SK-N-SH (cell line): ENCODE results near the gene SCYGR1. TPM values are rescaled to one million over a fixed set of nuclear protein-coding genes. Genes with fewer than 3 reads are reported as not detected.

Source experiments
- CTCF ChIA-PET: fragments of 300-600, 350-600 bp; formaldehyde crosslinking; extraction: SDS; loops from one replicate; lab custom pipeline; 2021; lab: Yijun Ruan, JAX
- POLR2A ChIA-PET: fragments of 350-600 bp; sonication (Branson Sonifier 250); formaldehyde crosslinking; extraction: SDS; loops from one replicate; lab custom pipeline; 2020; ENCODE audit warnings: antibody characterized with exemption, inconsistent platforms; lab: Yijun Ruan, JAX
- DNase-seq: peaks from one replicate; pipeline ENCODE4 v3.0.0; 2012
- H2AFZ ChIP-seq: fragments of 200-600 bp; sonication (generic); 2 replicates; pipeline ENCODE4 v1.8.1; 2016; ENCODE audit warnings: antibody characterized with exemption, mild to moderate bottlenecking, low read depth
- H3F3A ChIP-seq: fragments of 200-600 bp; sonication (generic); replicated peaks from 2 replicates; pipeline ENCODE3; 2016; ENCODE audit warnings: antibody characterized with exemption, mild to moderate bottlenecking; ENCODE audit not compliant: insufficient read depth
- H3K27ac ChIP-seq, 2 experiments: fragments of 200-500 bp in 1 of 2; fragments of 200-600 bp in 1 of 2; sonication (Bioruptor generic) in 1 of 2; sonication (generic), shearing (Covaris generic) in 1 of 2; 2 replicates each; pipeline versions ENCODE4 v1.5.1 to v1.6.1; 2014 to 2016; ENCODE audit warnings: low read depth in 2 of 2, inconsistent platforms in 1 of 2, low read length in 1 of 2, mild to moderate bottlenecking in 1 of 2, mixed read lengths in 1 of 2
- H3K27me3 ChIP-seq: fragments of 200-600 bp; sonication (generic), shearing (Covaris generic); 2 replicates; pipeline ENCODE4 v1.6.1; 2016; ENCODE audit warnings: mixed run types; ENCODE audit not compliant: insufficient read depth
- H3K36me3 ChIP-seq, 2 experiments: fragments of 200-500 bp in 1 of 2; fragments of 200-600 bp in 1 of 2; sonication (Bioruptor generic) in 1 of 2; sonication (generic) in 1 of 2; replicated peaks in 1 of 2; 2 replicates each; pipeline versions ENCODE3 to v1.5.1; 2014 to 2016; ENCODE audit warnings: low read length in 1 of 2, mild to moderate bottlenecking in 1 of 2; ENCODE audit not compliant: insufficient read depth in 2 of 2, control insufficient read depth in 1 of 2
- H3K4me1 ChIP-seq, 2 experiments: fragments of 200-500 bp in 1 of 2; fragments of 200-600 bp in 1 of 2; sonication (Bioruptor generic) in 1 of 2; sonication (generic), shearing (Covaris generic) in 1 of 2; 2 replicates each; pipeline versions ENCODE4 v1.5.1 to v1.6.1; 2014 to 2016; ENCODE audit warnings: low read depth in 1 of 2, low read length in 1 of 2, mixed run types in 1 of 2; ENCODE audit not compliant: insufficient read depth in 2 of 2, control insufficient read depth in 1 of 2
- H3K4me2 ChIP-seq: fragments of 200-600 bp; sonication (generic), shearing (Covaris generic); 2 replicates; pipeline ENCODE4 v1.6.1; 2017; ENCODE audit warnings: mixed run types
- H3K4me3 ChIP-seq, 2 experiments: fragments of 200-500 bp in 1 of 2; fragments of 200-600 bp in 1 of 2; sonication (Bioruptor generic) in 1 of 2; sonication (generic), shearing (Covaris generic) in 1 of 2; 2 replicates each; pipeline versions ENCODE4 v1.5.1 to v1.8.1; 2014 to 2016; ENCODE audit warnings: low read depth in 2 of 2, inconsistent platforms in 1 of 2, low read length in 1 of 2, mild to moderate bottlenecking in 1 of 2, mixed read lengths in 1 of 2, moderate library complexity in 1 of 2
- H3K79me2 ChIP-seq: fragments of 200-600 bp; sonication (generic); 2 replicates; pipeline ENCODE4 v1.8.1; 2017; ENCODE audit warnings: mild to moderate bottlenecking; ENCODE audit not compliant: insufficient read depth
- H3K9ac ChIP-seq: fragments of 200-600 bp; sonication (generic); 2 replicates; pipeline ENCODE4 v1.6.1; 2017; ENCODE audit warnings: mixed run types
- H3K9me2 ChIP-seq: fragments of 200-600 bp; sonication (generic); 2 replicates; pipeline ENCODE4 v1.6.1; 2017; ENCODE audit warnings: mixed run types
- H3K9me3 ChIP-seq: fragments of 200-600 bp; sonication (generic); 2 replicates; pipeline ENCODE4 v1.6.1; 2017; ENCODE audit warnings: mixed run types, mild to moderate bottlenecking, moderate library complexity
- H4K20me1 ChIP-seq: fragments of 200-600 bp; sonication (generic); 2 replicates; pipeline ENCODE4 v1.6.1; 2017; ENCODE audit warnings: mild to moderate bottlenecking, mixed run types; ENCODE audit not compliant: insufficient read depth
- CHD2 ChIP-seq: fragments of 150-350 bp; IDR thresholded peaks from 2 replicates; pipeline ENCODE4 v1.6.1; 2018; ENCODE audit warnings: low read length; ENCODE audit not compliant: partially characterized antibody
- CTCF ChIP-seq: fragments of 200-600 bp; sonication (generic); IDR thresholded peaks from 2 replicates; pipeline ENCODE4 v1.6.1; 2017; ENCODE audit warnings: antibody characterized with exemption, mild to moderate bottlenecking, moderate library complexity
- ELF1 ChIP-seq: IDR thresholded peaks from 2 replicates; pipeline ENCODE4 v1.4.0; 2012
- FOXJ3 ChIP-seq: sonication (generic); formaldehyde crosslinking; IDR thresholded peaks from 2 replicates; pipeline ENCODE4 v1.5.1; 2020; ENCODE audit warnings: mild to moderate bottlenecking, missing genetic modification reagents
- FOXM1 ChIP-seq: IDR thresholded peaks from 2 replicates; pipeline ENCODE4 v1.4.0; 2012; ENCODE audit warnings: low read depth, mild to moderate bottlenecking
- GABPA ChIP-seq: IDR thresholded peaks from 2 replicates; pipeline ENCODE4 v1.4.0; 2012; ENCODE audit warnings: low read depth, mild to moderate bottlenecking
- IRF3 ChIP-seq: fragments of 150-350 bp; IDR thresholded peaks from 2 replicates; pipeline ENCODE4 v1.6.1; 2016; ENCODE audit warnings: mild to moderate bottlenecking, low read depth, low read length
- JUND ChIP-seq: IDR thresholded peaks from 2 replicates; pipeline ENCODE4 v1.4.0; 2012
- MAX ChIP-seq: IDR thresholded peaks from 2 replicates; pipeline ENCODE4 v1.4.0; 2012; ENCODE audit warnings: low read depth
- MEF2A ChIP-seq: IDR thresholded peaks from 2 replicates; pipeline ENCODE4 v1.4.0; 2012; ENCODE audit warnings: low read depth, borderline replicate concordance
- NFIC ChIP-seq: IDR thresholded peaks from 2 replicates; pipeline ENCODE4 v1.4.0; 2012; ENCODE audit warnings: borderline replicate concordance
- NRF1 ChIP-seq: IDR thresholded peaks from 2 replicates; pipeline ENCODE4 v1.6.1; 2012; ENCODE audit warnings: low read depth, mild to moderate bottlenecking, low read length
- RCOR1 ChIP-seq: fragments of 150-350 bp; IDR thresholded peaks from 2 replicates; pipeline ENCODE4 v1.6.1; 2017; ENCODE audit warnings: antibody characterized with exemption, low read length
- REST ChIP-seq: IDR thresholded peaks from 2 replicates; pipeline ENCODE4 v1.6.1; 2012; ENCODE audit warnings: mild to moderate bottlenecking, low read depth, low read length, moderate library complexity
- RFX5 ChIP-seq: IDR thresholded peaks from 2 replicates; pipeline ENCODE4 v1.6.1; 2012; ENCODE audit warnings: mild to moderate bottlenecking, improper control_type of control experiment, low read length
- RXRA ChIP-seq: IDR thresholded peaks from 2 replicates; pipeline ENCODE4 v1.4.0; 2012; ENCODE audit warnings: low read depth, mild to moderate bottlenecking, borderline replicate concordance
- SIN3A ChIP-seq: IDR thresholded peaks from 2 replicates; pipeline ENCODE4 v1.6.1; 2012; ENCODE audit warnings: low read depth, mild to moderate bottlenecking, low read length, moderate library complexity, borderline replicate concordance
- TAF1 ChIP-seq: IDR thresholded peaks from 2 replicates; pipeline ENCODE4 v1.6.1; 2012; ENCODE audit warnings: low read depth, mild to moderate bottlenecking, low read length, moderate library complexity, borderline replicate concordance
- TEAD4 ChIP-seq: IDR thresholded peaks from 2 replicates; pipeline ENCODE4 v1.4.0; 2012; ENCODE audit warnings: mild to moderate bottlenecking, borderline replicate concordance; ENCODE audit not compliant: insufficient read depth
- USF1 ChIP-seq: IDR thresholded peaks from 2 replicates; pipeline ENCODE4 v1.4.0; 2012; ENCODE audit warnings: low read depth, borderline replicate concordance
- WGBS: methylation state at CpG from one replicate; pipeline ENCODE4 v1.1.6; 2017; ENCODE audit warnings: low lambda C conversion rate; 5-methylcytosine and 5-hydroxymethylcytosine counted together
- polyA plus RNA-seq, 3 experiments: library from polyadenylated mRNA; depleted of rRNA; stranded (reverse); fragments of >200 nt; gene quantifications; 2 replicates each; pipeline ENCODE4 v1.2.3, GENCODE V29; 2012

Gene SCYGR1
- polyA plus RNA-seq, 1 of the 3 experiments (the other 2 are of a cell fraction) = not detected

GRCh38 chr2:227341553-227341952, 46.2 kb downstream of the SCYGR1 start:
- TF ChIP-seq MEF2A = no peak
- no peak for TF ChIP-seq SIN3A
- no peak for TF ChIP-seq TAF1
- TF ChIP-seq CHD2 = no peak
- no peak for TF ChIP-seq CTCF
- no peak for TF ChIP-seq ELF1
- no peak for TF ChIP-seq RFX5
- no peak for TF ChIP-seq JUND
- no peak for TF ChIP-seq MAX
- no peak for TF ChIP-seq GABPA
- TF ChIP-seq NFIC = no peak
- TF ChIP-seq, all 33 proteins: peak for 0
- no peak overlapping the region for H3K4me3 ChIP-seq
- no peaks in the 10 kb centered on the region for H3F3A ChIP-seq
- H3K9me3 ChIP-seq = no peaks in the 10 kb centered on the region
- H4K20me1 ChIP-seq = no peaks in the 10 kb centered on the region
- H3K9ac ChIP-seq = no peak overlapping the region
- H2AFZ ChIP-seq = no peak overlapping the region
- WGBS = 90% methylated on average over 2 of the region's 2 CpGs
- ChIA-PET CTCF (no interaction called here), POLR2A (no interaction called here)
- peaks cover 3% of the 10 kb centered on the region; the same call in 1 of the 2 replicates for H3K79me2 ChIP-seq
- H3K9me2 ChIP-seq = no peaks in the 10 kb centered on the region
- no peaks in the 10 kb centered on the region for H3K4me1 ChIP-seq
- no peak overlapping the region for H3K4me2 ChIP-seq
- H3K27ac ChIP-seq = no peak overlapping the region
- H3K27me3 ChIP-seq = no peaks in the 10 kb centered on the region
- no peak for DNase-seq
- peaks cover 50 to 72% of the 10 kb centered on the region in 2 experiments for H3K36me3 ChIP-seq

- Histone ChIP-seq H3K36me3 (peaks cover 49 to 69% of the 10 kb centered on the region in 2 experiments), H3K9ac (no peak overlapping the region), H2AFZ (no peak overlapping the region), H3K4me2 (no peak overlapping the region), H3K27ac (no peak overlapping the region), H3K79me2 (peaks cover 3% of the 10 kb centered on the region; the same call in 1 of the 2 replicates), H3F3A (no peaks in the 10 kb centered on the region), H3K9me3 (no peaks in the 10 kb centered on the region), H4K20me1 (no peaks in the 10 kb centered on the region), H3K4me1 (no peaks in the 10 kb centered on the region), H3K27me3 (no peaks in the 10 kb centered on the region), H3K9me2 (no peaks in the 10 kb centered on the region), H3K4me3 (no peak overlapping the region)
- DNase-seq = no peak
- ChIA-PET POLR2A (no interaction called here), CTCF (interaction anchor here (1.0 to 1.3 kb wide), 2 partner anchors 15 to 426 kb away, joined by 3 read pairs; partner anchors contain the start of gene MFF)
- 78% methylated on average over 6 of the region's 6 CpGs for WGBS
- TF ChIP-seq NRF1 (no peak), USF1 (no peak), RCOR1 (no peak), FOXM1 (no peak), IRF3 (no peak), RXRA (no peak), REST (no peak), TAF1 (no peak), CHD2 (no peak), SIN3A (no peak), ELF1 (no peak), RFX5 (no peak), FOXJ3 (CRISPR knock-in tag) (no peak), TEAD4 (no peak)
These were observed 47.6 kb downstream of the SCYGR1 start for GRCh38 chr2:227340106-227340505.
